HG03159 (cell line): ENCODE data around the gene KPNA1.

Source experiments
- ATAC-seq: cut with Tn5 transposase; IDR thresholded peaks from one replicate; pipeline ENCODE4 v1.9.1; 2021; ENCODE audit warnings: mild to moderate bottlenecking, moderate library complexity; ENCODE audit not compliant: unreplicated experiment

KPNA1 gene

DNA sequence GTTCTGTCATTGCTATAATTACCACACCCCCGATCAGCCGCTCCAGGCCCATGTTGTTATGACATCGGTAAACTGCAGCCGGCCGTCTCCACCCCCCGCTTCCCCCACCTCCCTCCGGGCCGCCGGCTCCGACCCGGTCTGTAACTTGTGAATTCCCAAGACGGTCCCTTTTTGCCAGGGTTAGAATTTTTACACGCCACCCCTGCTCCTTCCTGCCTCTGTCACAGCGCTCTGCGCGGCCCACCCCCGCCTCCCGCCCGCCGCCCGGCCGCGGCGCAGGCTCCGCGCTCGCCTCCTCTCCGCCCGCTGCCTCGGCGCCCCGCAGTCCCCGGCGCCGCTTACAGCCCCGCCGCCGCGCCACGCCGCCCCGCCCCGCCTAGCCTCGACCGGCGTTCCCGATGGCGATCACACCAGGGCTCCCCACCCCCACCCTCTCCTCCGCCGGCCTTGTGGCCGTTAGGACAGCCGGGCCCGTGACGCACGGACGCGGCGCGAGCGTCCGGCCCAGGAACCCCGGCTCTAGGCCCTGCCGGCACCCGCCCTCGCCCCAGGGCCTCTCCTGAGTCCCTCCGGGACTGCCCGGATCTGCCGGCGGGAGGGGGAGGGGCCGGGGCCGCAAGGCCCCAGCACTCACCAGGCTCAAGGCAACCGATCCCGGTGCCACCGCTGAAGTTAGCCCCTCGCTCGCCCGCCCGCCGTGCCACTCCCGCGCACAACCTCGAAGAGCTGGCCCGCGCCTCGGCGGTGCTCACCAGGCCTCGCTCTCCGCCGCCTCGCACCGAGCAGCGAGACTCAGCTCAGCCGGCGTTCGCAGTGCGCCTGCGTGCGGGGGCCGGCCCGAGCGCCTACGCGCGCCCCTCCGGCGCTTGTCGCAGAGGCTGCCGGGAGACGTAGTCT, at the start of gene KPNA1:
Gene KPNA1 (minus strand): TSS at position 817 of the 897 bp plus-strand sequence. CDS start 18,374 bp downstream, outside the sequence.
- ATAC-seq: peak; percentile 92

DNA sequence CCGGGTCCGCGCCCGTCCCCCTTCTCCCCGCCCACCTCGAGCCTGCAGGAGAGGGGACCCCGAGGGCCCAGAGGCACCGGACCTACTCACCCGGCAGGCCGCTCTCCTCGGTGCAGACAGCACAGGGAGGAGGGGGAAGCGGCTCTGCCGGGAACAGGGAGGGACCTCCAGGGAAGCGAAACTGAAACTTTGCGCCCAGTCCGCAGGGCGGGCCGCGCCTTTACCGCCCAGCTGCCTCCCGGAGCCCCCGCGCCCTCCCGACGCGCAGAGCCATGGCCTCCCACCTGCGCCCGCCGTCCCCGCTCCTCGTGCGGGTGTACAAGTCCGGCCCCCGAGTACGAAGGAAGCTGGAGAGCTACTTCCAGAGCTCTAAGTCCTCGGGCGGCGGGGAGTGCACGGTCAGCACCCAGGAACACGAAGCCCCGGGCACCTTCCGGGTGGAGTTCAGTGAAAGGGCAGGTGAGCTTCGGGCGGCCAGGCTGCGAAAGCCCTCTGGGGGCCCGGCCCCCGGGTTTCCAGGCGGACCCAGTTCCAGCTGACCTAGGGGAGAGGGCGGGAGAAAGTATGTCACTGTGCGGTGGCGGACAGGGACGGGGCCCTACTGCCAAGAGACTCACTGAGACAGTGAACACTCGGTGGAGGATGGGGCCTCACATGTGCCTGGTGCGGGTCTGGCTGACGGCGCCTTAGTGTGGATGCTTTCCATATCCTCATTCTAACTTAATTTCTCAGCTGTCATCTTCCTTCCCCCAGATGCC, 49.6 kb upstream of the KPNA1 start, which contains the start of the genes DTX3L and PARP9:
Gene DTX3L (plus strand): TSS at position 184 of the 758 bp plus-strand sequence. CDS start 89 bp downstream, at position 273.
Gene PARP9 (minus strand): TSS at position 146 of the 758 bp plus-strand sequence. CDS start 4,680 bp downstream, outside the sequence.
- ATAC-seq: peak; percentile 71

GRCh38 chr3:122563717-122564025, 48.9 kb upstream of the KPNA1 start:
- ATAC-seq: peak; percentile 18

- peak; percentile 3 for ATAC-seq
These were observed 48.4 kb upstream of the KPNA1 start for GRCh38 chr3:122562923-122563716.

- ATAC-seq: no peak
These were observed 45.9 kb upstream of the KPNA1 start for GRCh38 chr3:122560680-122561079.

DNA sequence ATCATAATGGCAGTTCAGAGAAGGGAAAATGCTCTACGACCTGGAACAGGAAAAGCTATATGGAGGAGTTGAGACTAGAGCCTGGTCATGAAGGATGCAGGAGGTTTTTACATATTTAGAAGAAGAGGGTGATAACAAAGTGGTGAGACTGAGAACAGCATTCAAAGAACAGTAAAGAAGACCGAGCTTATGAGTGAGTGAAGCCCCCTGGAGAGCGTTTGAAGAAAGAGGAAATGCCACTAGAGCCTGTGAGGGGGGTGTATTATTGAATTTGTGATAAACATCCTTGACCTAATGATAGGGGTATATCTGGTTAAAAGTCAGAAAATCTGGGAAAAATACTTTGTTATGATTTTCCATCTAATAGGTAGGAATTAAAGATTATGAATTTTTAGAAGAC, 45.2 kb upstream of the KPNA1 start:
- ATAC-seq: no peak

DNA sequence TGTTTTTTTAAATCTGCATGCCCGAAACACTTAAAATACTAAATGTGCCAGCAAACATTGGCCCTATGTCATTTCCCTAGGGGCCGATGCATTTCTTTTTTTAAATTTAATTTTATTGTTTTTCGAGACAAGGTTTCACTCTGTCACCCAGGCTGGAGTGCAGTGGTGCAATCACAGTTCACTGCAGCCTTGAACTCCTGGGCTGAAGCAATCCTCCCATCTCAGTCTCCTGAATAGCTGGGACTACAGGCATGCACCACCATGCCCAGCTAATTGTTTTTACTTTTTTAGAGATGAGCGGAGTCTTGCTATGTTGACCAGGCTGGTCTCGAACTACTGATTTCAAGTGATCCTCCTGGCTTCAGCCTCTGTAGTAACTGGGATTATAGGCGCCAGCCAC, 43.9 kb upstream of the KPNA1 start:
- ATAC-seq: no peak

DNA sequence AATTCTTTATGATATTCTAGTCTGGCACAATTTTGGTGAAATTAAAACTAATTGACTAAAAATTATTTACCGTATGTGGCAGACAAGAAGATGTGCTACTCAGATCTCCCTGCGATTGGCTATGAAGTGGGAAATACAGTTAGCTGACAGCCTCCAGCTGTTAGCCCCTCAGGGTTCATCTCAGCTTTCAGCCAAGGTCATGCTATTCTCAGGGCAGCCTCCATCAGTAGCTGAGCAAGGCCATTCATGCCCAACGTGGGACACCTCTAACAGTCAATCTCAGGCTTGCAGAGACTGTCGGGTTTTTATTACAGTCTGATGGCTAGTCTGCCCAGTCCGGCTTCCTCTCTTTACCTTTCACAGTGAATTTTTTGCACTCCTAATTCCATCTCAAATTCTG, 42.6 kb upstream of the KPNA1 start:
- ATAC-seq: no peak

GRCh38 chr3:122555275-122556071, 40.7 kb upstream of the KPNA1 start:
- ATAC-seq: no peak

DNA sequence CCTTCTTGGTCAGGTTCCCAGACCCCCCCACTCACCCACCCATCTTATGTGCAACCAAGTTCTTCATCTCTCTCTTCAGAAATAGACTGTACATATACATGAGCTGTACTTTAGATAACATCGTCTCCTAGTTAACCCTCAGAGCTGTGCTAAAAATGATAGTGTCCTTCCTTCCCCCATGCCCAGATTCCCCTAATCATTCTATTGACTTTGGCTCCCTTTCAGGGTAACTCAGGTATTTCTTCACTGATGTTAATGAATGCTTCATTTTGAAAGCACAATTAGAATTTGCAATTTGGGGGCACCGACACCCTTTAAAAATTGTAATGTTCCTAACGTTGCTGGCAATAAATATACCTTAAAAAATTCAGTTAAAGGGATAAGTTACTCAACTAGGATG, 38.4 kb upstream of the KPNA1 start:
- no peak for ATAC-seq

GRCh38 chr3:122548619-122549018, 33.9 kb upstream of the KPNA1 start:
- no peak for ATAC-seq

GRCh38 chr3:122548076-122548475, 33.3 kb upstream of the KPNA1 start:
- ATAC-seq: no peak

DNA sequence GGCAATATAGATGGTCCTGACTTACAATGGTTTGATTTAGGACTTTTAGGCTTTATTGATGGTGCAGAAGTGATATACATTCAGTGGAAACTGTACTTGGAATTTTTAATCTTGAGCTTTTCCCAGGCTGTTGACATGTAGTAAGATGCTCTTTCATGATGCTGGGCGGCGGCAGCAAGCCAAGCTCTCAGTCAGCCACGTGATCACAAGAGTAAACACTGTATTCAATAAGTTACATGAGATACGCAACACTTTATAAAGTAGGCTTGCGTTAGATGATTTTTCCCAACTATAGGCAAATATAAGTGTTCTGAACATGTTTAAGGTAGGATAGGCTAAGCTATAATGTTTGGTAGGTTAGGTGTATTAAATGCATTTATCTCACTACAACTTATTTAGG, 31.4 kb upstream of the KPNA1 start:
- no peak for ATAC-seq

GRCh38 chr3:122538956-122539490, 24.3 kb upstream of the KPNA1 start:
- ATAC-seq: no peak

DNA sequence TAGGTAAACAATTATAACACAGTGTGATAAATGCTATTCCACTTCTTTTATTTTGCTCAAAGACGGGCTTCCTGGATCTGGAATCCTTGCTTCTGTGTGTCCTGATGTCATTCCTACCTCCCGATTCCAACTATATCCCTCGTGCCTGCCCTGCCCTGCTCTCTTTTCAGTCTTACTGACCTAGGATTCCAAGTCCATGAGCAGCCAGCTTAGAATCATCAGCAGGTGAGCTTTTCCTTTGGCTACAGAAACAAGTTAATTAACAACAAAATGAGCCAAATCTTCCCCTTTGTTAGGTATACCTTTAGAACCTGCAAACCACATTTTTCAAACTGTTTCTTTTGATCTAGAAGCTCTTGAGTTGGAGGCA, 21.9 kb upstream of the KPNA1 start:
- no peak for ATAC-seq

DNA sequence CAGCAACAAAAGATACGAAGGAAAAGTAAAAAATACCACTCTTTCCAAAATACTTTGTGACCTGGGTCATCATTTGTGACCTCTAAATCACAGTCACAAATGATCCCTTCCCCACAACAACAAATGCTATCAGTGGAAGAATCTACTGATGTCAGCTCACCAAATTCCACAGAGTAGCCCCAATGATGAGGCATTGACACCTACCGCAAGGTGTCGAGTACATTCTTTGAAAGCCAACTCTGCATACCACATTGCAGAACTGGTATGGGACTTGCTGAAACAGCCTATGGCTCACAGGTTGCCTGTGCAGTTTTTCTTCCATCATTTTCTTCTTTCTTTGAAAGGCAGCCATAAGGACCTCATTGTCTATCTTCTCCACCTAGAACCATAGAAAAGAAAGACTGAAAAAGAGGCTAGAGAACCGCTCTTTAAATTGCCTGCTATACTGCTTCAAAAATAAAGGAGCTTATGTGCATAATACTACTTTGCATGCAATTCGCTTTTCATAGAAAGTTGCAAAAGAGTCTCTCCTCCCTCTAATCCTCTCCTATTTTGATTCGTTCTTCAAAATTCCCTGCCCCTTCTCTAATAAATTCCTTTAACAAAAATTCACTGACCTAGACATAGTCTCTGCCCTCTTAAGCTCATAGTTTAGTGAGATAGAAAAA, 21.4 kb upstream of the KPNA1 start:
- ATAC-seq: no peak

DNA sequence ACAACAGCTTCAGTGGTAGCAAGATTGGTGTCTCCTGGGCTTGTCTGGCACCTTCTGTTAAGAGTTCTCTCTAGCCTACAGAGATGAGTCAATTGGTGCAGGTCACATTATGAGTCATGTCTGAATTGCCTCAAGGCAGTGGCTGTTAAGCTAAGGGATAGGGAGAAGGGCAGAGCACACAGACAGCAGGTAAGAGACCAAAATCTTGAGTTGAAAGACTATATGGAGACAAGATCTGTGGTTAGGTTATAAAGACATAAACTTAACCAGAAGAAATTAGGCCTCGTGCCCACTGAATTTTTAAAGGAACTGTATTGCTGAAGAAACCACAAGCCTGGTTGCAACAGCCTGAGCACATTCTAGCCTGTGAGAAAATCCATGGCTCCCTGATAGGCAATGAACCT, 19.2 kb upstream of the KPNA1 start:
- ATAC-seq: peak; percentile 98

DNA sequence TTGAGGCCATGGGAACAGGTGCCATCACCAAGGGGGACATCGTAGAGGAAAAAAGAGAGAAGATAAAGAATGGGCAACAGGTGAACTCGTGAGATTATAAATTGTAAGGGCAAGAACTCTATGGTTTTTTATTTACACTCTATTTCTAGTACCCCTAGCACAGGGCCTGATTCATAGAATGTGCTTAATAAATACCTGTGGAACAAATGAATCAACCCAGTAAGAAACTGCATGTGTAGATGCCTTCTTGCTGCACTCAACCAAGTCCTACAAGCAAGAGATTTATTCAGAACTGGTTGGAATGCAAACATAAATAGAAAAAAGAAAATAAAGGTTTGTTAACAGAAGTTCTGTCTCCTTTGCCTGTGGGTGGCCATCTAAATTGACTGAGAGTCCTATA, 18.7 kb upstream of the KPNA1 start:
- ATAC-seq: peak; percentile 15

DNA sequence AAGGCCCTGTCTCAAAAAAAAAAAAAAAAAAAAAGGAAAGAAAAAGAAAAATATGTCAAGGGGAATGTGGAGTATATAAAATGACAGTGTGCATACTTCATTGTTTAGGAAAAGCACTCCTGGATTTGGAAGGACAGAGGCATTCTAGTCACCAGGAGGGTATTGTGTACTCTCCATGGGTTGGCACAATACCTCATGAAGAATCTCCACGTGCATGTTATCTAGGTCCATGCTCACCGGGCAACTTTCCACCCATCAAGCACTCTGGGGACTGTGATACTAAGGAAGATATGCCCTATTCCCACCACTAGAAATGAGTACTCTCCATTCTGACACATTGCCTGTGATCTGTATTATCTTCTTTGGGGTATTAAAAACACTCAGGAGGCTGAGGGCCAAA, 15.4 kb upstream of the KPNA1 start:
- no peak for ATAC-seq

- no peak for ATAC-seq
These were observed 8.6 kb upstream of the KPNA1 start for GRCh38 chr3:122523317-122523716.
